RPMI7951 (cell line): ENCODE results near the gene GMPPA. TPM values are rescaled to one million over a fixed set of nuclear protein-coding genes. Genes with fewer than 3 reads are reported as not detected.

Source experiments
- DNase-seq: peaks from one replicate; pipeline ENCODE4 v3.0.0-alpha.2; 2012; ENCODE audit warnings: low read depth
- total RNA-seq: library from RNA; depleted of rRNA; stranded (reverse); fragments of >200 nt; shearing (Covaris generic); gene quantifications from 2 replicates; pipeline ENCODE4 v1.2.3, GENCODE V29; 2014

Gene GMPPA
- total RNA-seq, 1 experiment from 2014 or later, result 91.9 TPM

- DNase-seq, result no peak
Observed at GRCh38 chr2:219539926-219540678, 41.4 kb downstream of the GMPPA start.

- no peak for DNase-seq
Observed at GRCh38 chr2:219540784-219541504, 42.3 kb downstream of the GMPPA start.

DNA sequence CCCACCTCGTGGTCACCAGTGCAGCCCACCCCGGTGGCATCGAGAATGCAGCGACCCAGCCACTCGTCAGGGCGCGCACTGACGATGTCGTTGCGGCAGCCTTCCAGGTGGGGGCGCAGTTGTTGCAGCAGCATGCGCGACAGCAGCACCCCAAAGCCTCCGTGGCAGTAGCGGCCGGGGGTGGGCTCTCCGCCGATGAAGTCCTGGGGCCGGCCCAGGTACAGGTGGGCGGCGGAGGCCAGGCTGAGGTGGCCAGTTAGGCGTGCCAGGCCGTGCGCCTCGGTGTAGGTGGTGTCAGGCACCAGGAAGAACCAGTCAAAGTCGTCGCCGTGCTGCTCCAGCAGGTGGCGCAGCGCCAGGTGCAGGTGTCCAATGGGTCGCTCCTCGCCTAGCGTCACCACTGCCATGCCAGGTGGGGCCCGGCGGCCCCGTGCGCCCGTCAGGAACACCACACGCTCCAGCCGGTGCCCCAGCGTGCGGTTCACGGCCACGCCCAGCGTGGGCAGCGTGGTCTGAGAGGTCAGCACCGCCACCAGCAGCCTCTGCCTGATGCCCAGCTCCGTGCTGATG, 43.0 kb downstream of the GMPPA start:
- peak; percentile 52 for DNase-seq

DNA sequence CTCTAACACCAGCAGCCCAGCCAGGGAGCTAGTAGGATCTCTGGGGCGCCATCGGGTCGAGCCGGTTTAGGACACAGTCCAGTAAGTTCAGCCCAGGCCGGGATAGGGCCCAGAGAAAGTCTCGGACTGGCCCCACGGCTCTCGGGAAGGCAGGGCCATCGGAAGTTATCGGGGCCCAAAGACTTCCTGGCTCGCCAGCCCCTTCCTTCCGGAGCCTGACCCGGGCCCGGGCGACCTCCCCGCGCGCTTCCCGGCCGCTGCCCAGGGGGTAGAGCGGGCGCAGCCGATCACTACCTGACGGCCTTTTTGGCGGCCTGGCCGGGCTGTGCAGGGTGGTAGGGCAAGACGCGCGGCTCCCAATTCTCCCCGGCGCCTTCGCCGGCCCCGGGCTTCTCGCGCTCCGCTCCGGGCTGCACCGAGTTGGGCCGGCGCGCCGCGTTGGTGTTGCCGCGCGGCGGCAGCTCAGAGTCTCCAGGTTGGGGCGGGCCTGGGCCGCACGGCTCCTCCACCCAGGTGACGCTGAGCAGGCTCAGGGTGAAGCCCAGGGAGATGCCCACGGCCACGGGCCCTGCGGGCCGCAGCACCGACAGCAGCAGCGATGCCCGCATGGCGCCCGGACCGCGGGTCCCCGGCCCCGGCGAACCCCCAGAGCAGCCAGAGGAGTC, 44.4 kb downstream of the GMPPA start:
- peak; percentile 55 for DNase-seq

DNA sequence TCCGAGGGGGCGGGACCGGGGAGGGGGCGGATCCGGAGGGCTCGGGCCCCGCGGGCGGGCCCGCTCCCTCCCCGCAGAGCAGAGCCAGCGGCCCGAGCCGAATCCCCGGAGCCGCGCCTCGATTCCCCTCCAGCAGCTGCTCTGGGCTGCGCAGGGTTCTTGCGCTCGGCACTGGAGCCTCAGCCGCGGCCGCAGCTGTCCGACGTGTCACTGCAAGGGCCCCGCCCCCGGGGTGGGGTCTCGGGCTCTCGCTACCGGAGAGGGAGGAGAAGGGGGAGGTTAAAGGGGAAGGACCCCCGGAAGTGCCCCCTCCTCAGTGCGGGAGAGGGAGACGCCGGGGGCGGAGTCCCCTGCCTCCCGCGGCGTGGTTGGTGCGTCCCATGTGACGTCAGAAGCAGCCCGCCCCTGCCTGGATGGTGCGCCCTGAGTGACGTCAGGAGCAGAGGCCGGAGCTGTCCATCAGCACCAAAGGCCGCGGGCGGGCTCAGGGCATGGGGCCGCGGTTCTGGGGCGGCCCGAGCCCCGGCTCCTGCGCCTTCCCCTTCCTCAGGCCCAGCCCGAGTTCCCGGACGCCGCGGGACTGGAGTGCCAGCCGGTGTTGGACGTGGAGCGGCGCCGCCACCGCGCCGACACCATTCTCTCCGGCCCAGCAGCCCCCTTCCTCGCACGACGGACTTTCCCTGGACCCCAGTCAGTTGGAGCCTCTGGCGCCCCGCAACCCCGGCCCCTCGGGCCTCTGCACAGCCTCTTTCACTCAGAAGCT, 45.1 kb downstream of the GMPPA start, which contains the start of the genes CHPF and TMEM198:
Gene CHPF, minus strand, starts transcription at position 214 of the 763 bp plus-strand sequence. CDS start 271 bp downstream, outside the sequence.
Gene TMEM198, plus strand, starts transcription at position 433 of the 763 bp plus-strand sequence. CDS start 700 bp downstream, outside the sequence.
- DNase-seq, result peak; percentile 99

- no peak for DNase-seq
Observed at GRCh38 chr2:219544567-219544966, 45.9 kb downstream of the GMPPA start.

DNA sequence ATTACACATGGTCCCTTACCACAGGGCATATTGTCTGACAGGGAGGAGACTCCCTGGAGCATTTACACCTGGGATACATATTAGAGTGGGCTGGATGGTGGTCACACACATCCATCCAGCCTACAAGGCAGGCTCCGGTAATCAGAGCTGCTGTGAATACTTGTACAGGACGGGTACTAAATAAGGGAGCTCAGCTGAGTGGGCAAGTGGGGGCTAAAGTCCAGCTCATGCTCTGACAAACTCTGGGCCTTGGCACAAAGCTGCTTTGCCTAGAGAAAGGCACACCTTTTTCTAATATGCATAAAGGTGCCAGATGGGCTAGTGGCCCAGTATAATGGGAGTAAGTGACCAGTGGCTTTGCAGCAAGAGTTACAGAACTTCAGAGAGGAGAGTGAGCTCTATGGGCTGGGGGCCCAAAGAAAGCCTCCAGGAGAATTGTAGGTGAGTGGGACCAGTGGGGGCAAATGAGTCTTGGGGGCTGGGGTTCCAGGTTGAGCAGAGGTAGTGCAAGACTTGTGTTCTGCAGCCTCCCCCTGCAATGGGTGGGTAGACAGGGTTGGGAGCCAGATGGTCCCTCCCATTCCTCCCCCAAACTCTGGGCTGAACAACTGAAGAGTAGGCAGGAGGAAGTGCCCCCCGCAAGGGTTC, 46.7 kb downstream of the GMPPA start:
- no peak for DNase-seq

DNA sequence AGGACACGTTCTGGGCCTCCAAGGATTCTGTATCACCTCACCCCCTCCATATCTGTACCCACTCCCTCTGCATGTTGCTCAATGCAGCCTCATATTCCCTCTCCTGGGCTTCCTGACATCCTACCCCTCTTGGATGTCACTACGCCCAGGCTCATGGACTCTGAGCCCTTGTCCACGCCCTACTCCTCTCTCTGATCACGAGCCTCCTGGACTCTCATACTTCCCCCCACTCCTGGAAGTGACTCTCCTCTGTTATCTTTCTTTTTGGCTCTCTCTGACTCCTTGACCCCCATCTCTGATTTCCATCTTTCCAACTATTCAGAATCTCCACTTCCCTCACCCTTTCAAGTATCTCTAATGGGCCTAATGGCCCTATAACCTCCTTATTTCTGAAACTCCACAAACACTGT, 47.3 kb downstream of the GMPPA start:
- no peak for DNase-seq

DNA sequence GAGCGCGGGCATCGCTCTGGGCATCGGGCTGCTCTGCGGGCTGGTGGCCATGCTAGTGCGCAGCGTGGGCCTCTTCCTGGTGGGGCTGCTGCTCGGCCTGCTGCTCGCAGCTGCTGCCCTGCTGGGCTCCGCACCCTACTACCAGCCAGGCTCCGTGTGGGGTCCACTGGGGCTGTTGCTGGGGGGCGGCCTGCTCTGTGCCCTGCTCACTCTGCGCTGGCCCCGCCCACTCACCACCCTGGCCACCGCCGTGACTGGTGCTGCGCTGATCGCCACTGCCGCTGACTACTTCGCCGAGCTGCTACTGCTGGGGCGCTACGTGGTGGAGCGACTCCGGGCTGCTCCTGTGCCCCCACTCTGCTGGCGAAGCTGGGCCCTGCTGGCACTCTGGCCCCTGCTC, 48.9 kb downstream of the GMPPA start:
- no peak for DNase-seq

DNA sequence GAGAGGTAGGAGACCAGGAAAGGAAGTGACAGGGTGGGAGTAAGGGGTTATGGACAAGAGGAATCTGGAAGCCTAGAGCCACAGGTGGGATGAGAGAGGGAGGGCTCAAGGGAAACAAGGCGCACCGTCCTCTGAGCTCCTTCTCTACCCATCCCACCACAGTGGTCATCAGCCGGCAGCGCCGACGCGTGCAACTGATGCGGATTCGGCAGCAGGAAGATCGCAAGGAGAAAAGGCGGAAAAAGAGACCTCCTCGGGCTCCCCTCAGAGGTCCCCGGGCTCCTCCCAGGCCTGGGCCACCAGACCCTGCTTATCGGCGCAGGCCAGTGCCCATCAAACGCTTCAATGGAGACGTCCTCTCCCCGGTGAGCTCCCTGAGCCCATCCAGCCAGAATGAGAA, 50.3 kb downstream of the GMPPA start:
- DNase-seq, result no peak

GRCh38 chr2:219549619-219550018, 50.9 kb downstream of the GMPPA start:
- no peak for DNase-seq

DNA sequence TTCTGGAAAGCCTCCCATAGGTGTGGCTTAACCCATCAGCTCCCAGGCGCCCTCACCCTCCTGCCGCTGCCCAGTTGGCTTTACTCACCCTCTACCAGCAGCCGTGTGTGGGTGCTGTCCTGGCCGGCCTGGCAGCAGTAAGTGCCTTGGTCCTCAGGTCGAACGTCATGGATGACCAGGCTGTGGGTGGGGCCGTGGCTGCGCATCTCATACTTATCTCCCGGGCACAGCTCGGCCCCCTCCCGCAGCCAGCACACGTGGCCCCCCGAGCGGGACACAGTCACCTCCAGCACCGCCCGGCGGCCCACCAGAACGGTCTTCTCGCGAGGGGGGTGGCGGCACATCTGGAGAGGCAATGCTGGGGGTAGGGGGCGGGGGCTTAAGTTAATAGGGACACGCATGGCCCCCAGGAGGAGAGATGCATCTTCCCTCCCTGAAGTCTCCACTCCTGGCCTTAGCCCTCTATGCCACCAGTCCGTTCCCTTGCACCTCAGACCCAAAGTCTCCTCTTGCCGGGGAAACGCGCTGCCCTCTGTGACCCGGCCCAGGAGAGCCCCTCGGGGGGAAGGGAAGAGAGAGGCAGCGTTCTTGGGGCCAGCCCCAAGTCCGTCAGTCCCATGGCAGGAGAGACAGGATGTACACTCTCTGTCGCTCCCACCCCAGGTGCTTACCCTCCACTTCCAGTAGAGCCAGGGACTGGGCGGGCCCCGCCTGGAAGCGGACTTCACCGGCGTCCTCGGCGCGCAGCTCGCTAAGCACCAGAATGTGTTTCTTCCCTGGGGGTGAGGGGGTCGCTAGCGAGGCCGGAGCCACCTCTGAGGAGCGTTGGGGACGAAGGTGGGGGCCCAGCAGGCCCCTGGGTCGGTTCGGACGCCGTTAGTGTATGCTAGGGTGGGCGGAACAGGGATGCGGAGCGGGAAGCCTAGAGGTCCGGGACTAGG, 53.0 kb downstream of the GMPPA start:
- peak; percentile 67 for DNase-seq

DNA sequence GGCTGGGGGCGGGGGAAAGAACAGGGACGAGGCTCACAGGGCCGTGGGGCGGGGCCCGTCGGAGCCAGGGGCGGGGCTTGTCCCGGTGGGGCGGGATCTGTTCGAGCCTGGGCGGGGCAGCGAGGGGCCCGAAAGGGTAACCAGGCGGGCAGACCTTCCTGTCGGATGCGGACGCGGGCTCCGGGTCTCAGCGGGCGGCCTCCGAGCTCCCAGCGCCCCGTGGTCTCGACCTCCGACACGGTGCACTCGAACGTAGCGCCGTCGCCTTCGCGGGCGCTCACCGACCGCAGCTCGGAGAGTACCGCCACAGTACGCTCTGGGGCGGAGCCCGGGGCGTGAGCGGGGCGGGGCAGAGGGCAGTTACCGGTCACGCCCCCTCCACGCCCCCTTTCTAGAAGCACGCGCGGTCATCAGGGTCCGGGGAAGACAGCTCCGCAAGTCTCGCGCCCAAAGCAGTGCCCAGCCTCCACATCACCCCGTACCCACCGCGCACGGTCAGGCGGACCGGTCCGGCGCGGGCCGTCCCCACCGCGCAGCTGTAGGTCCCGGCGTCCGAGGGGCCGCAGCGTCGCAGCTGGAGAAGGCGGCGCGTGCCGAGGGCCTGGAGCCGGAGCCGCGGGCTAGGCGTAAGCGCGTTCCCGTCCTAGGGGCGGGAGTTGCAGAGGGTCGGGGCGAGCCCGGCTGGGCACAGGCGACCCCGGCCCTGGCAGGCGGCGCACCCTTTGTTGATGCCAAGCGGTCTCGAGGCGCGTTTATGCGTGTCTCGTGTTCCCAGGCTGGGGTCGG, 53.9 kb downstream of the GMPPA start:
- peak; percentile 83 for DNase-seq

GRCh38 chr2:219553168-219553417, 54.4 kb downstream of the GMPPA start:
- DNase-seq, result no peak

DNA sequence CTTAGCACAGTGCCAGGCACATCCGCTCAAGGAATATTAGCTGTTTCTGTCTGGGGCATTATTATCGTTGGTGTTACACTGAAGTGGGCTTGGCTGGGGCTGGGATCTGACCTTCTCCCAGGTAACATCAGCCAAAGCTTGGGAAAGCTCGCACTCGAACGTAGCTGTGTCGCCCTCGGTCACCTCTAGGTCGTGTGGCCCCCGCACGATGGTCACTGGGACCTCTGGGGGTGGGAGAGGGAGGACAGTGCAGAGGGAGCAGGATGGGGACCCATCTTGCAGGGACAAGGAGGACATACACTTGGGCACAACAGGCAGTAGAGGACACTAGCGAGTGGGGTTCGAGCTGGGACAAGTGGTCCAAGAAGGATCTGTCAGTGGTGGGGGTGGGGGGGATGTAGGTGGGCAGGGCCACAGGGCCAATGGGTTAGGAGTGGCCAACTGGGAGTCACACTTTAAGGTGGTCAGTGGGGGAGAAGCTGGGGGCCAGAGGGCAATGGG, 54.8 kb downstream of the GMPPA start:
- DNase-seq, result no peak

- DNase-seq, result no peak
Observed at GRCh38 chr2:219554350-219554749, 55.7 kb downstream of the GMPPA start.

DNA sequence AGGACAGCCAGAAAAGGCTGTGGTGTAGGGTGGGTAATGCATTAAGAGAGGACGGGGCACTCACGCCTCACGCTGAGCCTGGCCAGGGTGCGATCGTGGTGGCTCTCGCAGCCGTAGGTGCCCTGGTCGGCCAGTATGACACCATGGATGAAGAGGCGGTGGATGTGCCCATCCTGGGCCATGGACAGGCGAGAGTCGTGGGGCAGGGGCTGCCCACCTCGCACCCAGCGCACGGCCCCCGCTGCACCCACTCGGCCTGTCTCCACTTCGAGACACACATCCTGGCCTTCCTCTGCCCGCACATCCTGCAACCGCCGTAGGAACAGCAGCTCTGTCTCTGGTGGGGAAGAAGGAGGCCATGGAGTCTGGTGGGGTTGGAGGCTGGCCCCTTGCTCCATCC, 57.3 kb downstream of the GMPPA start:
- DNase-seq, result no peak

DNA sequence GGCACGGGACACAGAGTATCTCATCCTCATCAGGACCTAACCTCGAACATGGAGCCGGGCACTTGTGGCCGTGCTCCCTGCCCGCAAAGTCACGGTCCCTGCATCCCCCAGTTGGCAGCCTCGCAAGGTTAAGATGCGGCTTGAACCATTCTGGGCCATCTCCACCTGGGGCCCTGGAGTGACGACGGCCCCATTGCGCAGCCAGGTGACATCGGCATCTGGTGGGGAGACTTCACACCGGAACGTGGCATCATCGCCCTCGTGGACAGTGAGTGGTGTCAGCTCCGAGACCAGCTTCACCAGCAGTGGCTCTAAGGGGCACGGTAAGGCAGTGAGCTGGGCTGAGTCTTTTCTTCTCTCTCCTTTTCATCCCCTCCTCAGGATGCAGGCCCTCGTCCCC, 57.7 kb downstream of the GMPPA start:
- DNase-seq, result no peak
